Type B pancreatic cell (in vitro differentiated cells): ENCODE data around the gene EPHB1. TPM values are rescaled to one million over a fixed set of nuclear protein-coding genes. Genes with fewer than 3 reads are reported as not detected.

Experiments
- DNase-seq: peaks from one replicate; pipeline ENCODE4 v3.0.0; 2021; ENCODE audit warnings: mixed read lengths; ENCODE audit not compliant: unreplicated experiment; ENCODE audit errors: extremely low spot score
- H3K27ac Mint-ChIP-seq: 2 replicates; pipeline ENCODE4 v1.8.0; 2021; ENCODE audit warnings: mild to moderate bottlenecking, mixed read lengths
- H3K27me3 Mint-ChIP-seq: 2 replicates; pipeline ENCODE4 v1.8.0; 2021; ENCODE audit warnings: mixed read lengths
- H3K36me3 Mint-ChIP-seq: 2 replicates; pipeline ENCODE4 v1.8.0; 2021; ENCODE audit warnings: mixed read lengths
- H3K4me1 Mint-ChIP-seq: one replicate; pipeline ENCODE4 v1.8.0; 2021; ENCODE audit warnings: mixed read lengths; ENCODE audit not compliant: unreplicated experiment
- H3K4me3 Mint-ChIP-seq: 2 replicates; pipeline ENCODE4 v1.8.0; 2021; ENCODE audit warnings: mild to moderate bottlenecking, mixed read lengths
- H3K9me3 Mint-ChIP-seq: 2 replicates; pipeline ENCODE4 v1.8.0; 2021; ENCODE audit warnings: mixed read lengths
- total RNA-seq: library from RNA; stranded (reverse); gene quantifications from 2 replicates; pipeline ENCODE4 v1.2.1, GENCODE V29; 2021; ENCODE audit warnings: low replicate concordance
- TF ChIP-seq, protein P1 (sequence below): fragments of 200-600 bp; sonication (generic); conservative IDR thresholded peaks from 2 replicates; pipeline ENCODE4 v1.5.0; 2021; ENCODE audit warnings: antibody characterized with exemption, mild to moderate bottlenecking

The EPHB1 gene
- total RNA-seq, 1 donor from 2014 or later = 9.1 TPM

DNA sequence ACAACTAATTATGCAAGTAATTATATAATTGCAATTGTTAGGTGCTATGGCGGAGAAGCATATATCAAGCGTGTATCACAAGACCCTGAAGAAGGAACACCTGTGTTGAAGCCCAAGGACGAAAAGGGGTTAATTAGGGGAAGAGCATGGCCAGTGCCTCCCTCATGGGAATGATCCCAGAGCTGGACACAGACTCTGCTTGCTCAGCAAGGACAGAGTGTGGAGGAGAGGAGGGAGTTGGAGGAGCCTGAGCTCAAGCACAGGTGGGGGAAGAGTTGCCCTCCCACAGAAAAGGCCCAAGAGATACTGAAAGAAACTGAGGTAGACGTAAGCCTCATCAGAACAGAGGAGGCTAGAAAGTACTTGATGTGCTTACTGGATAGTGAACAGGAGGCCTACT lies 423.7 kb downstream of the EPHB1 start:
- no peaks in the 10 kb centered on the region for H3K9me3 Mint-ChIP-seq
- no peak overlapping the region for H3K27ac Mint-ChIP-seq
- H3K4me1 Mint-ChIP-seq = peaks cover 11% of the 10 kb centered on the region
- H3K27me3 Mint-ChIP-seq = no peaks in the 10 kb centered on the region
- no peak for DNase-seq
- no peaks in the 10 kb centered on the region for H3K36me3 Mint-ChIP-seq
- TF ChIP-seq, protein P1, sequence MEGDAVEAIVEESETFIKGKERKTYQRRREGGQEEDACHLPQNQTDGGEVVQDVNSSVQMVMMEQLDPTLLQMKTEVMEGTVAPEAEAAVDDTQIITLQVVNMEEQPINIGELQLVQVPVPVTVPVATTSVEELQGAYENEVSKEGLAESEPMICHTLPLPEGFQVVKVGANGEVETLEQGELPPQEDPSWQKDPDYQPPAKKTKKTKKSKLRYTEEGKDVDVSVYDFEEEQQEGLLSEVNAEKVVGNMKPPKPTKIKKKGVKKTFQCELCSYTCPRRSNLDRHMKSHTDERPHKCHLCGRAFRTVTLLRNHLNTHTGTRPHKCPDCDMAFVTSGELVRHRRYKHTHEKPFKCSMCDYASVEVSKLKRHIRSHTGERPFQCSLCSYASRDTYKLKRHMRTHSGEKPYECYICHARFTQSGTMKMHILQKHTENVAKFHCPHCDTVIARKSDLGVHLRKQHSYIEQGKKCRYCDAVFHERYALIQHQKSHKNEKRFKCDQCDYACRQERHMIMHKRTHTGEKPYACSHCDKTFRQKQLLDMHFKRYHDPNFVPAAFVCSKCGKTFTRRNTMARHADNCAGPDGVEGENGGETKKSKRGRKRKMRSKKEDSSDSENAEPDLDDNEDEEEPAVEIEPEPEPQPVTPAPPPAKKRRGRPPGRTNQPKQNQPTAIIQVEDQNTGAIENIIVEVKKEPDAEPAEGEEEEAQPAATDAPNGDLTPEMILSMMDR = no peak
- H3K4me3 Mint-ChIP-seq = no peak overlapping the region

DNA sequence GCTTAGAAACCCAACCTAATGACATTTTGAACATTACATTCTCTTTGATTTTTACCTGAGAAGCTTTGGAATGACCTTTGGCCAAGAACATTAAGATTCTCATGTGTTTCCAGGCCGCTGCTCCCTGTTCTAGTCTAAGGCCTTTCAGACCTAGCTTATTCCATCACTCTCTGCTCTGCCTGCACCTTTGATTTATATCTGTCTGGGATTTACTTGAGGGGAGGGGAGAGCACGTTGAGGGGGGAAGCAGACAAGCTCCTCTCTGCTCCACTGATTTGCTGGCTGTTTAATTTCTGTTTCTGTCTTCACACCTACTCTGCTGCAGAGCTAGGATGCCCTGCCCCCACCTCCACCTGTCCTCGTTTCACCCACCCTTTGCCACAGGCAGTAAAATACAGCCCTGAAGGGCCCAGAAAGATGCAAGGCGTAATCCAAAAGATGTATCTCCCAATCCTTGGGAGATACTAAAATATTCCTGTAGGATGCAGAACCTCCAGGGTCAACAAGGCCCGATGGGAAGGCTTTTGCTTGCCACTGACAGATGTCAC lies 429.8 kb downstream of the EPHB1 start:
- DNase-seq = no peak
- H3K27ac Mint-ChIP-seq = no peak overlapping the region
- no peaks in the 10 kb centered on the region for H3K27me3 Mint-ChIP-seq
- H3K4me3 Mint-ChIP-seq = no peak overlapping the region
- H3K9me3 Mint-ChIP-seq = no peaks in the 10 kb centered on the region
- H3K4me1 Mint-ChIP-seq = no peaks in the 10 kb centered on the region
- TF ChIP-seq, protein P1 = no peak
- no peaks in the 10 kb centered on the region for H3K36me3 Mint-ChIP-seq

DNA sequence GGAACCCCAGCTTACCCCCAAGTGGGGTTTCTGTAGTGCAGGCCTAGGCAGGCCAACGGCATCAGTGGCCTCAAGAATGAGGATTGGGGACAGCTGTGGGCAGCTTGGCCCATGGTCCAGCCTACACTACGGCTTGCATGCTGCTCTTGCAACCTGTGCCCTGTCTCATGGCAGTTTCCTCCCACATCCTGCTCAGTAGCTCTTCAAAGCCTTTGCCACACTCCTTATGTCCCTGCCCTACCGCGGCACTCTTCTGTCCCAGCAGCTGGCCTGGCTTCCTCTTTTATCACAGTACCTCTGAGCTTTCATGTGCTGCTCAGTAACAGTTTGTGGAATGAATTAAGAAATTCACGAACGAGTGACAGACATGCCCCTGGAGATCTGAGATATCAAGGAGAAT lies 431.0 kb downstream of the EPHB1 start:
- H3K36me3 Mint-ChIP-seq = no peaks in the 10 kb centered on the region
- H3K9me3 Mint-ChIP-seq = no peaks in the 10 kb centered on the region
- H3K27ac Mint-ChIP-seq = no peak overlapping the region
- TF ChIP-seq, protein P1 = no peak
- no peaks in the 10 kb centered on the region for H3K4me1 Mint-ChIP-seq
- no peaks in the 10 kb centered on the region for H3K27me3 Mint-ChIP-seq
- no peak overlapping the region for H3K4me3 Mint-ChIP-seq
- no peak for DNase-seq

DNA sequence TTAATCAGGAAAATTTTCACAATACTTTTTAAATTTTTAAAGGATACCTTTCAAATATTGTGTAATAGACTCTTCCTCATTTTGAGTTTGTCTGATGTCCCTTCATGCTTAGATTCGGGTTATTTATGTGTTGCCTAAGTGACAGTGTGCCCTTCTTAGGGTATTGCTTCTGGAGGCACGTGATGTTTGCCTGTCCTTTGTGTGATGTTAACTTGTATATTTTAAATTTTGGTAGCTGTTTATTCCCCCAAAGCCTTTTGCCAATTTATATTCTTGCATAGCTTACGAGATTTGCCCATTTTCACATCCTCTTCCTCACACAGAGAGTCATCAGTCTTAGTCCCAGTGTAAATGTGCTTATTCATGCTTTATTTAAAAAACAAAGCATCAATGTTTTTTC lies 433.1 kb downstream of the EPHB1 start:
- Mint-ChIP-seq H3K4me1 (no peaks in the 10 kb centered on the region), H3K36me3 (no peaks in the 10 kb centered on the region), H3K27ac (no peak overlapping the region)

DNA sequence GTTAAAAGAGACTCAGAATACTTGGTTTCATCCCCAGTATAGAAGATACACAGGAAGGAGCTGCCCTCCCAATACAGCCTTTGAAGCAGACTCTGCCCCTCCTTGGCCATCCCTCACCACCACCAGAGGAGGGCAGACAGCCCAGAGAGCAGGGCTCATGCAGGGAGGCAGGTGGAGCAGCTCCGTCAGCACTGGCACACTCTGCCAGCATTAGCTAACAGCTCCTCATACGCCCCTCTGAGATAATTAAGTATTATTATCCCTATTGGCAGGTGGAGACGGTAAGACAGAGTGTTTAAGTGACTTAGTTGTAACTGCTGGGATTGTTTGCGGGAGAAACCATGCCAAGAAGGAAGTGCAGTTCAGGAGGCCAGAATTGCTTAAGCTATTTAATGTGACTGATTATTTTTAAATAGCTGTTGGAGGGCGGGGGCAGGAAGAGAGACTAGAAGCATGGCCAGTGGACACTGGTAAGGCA lies 434.0 kb downstream of the EPHB1 start:
- Mint-ChIP-seq H3K27ac (no peak overlapping the region), H3K27me3 (no peaks in the 10 kb centered on the region), H3K4me1 (no peaks in the 10 kb centered on the region), H3K36me3 (no peaks in the 10 kb centered on the region), H3K4me3 (no peak overlapping the region), H3K9me3 (no peaks in the 10 kb centered on the region)
- TF ChIP-seq, protein P1 = no peak
- no peak for DNase-seq

More for the DNA sequence above, 433.1 kb downstream of the EPHB1 start:
- no peak for DNase-seq
- H3K9me3 Mint-ChIP-seq = no peaks in the 10 kb centered on the region
- H3K27me3 Mint-ChIP-seq = no peaks in the 10 kb centered on the region
- TF ChIP-seq, protein P1 = no peak
- H3K4me3 Mint-ChIP-seq = no peak overlapping the region

DNA sequence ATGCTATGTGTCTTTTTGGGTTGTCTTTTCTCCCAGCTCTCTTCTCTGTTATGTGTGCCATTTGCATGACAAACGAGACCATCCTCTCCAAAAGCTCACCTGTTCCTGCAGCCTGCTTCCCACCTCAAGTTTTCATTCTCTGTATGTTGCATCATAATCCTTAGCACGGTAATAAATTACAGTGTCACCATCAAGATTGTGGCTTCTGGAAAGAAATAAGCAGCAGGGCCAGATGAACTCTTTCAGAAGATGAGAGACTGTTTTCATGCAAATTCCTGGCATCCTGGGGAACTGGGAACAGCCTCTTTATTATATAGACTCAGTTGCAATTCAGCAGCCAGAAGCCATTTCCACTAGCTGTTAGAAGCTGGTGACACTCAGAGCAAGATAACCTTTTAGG lies 436.7 kb downstream of the EPHB1 start:
- Mint-ChIP-seq H3K27ac (no peak overlapping the region), H3K27me3 (no peaks in the 10 kb centered on the region), H3K9me3 (no peaks in the 10 kb centered on the region), H3K36me3 (no peaks in the 10 kb centered on the region), H3K4me3 (no peak overlapping the region), H3K4me1 (no peaks in the 10 kb centered on the region)
- no peak for DNase-seq
- TF ChIP-seq, protein P1 = no peak
